Neuronal stem cell (in vitro differentiated cells): ENCODE data around the gene TMEM185A.

Source experiments
- DNase-seq: peaks from one replicate; pipeline ENCODE4 v3.0.0-alpha.2; 2013; ENCODE audit warnings: low spot score
- H2AFZ ChIP-seq: one replicate; pipeline ENCODE4 v1.6.1; 2013; ENCODE audit warnings: mild to moderate bottlenecking, low read length, inconsistent platforms
- H2AK5ac ChIP-seq: 2 replicates; pipeline ENCODE4 v1.6.1; 2013; ENCODE audit warnings: low read depth, mild to moderate bottlenecking, inconsistent platforms, low read length, moderate library complexity, mixed read lengths
- H2BK120ac ChIP-seq: 2 replicates; pipeline ENCODE4 v1.6.1; 2013; ENCODE audit warnings: low read depth, mild to moderate bottlenecking, inconsistent platforms, low read length, moderate library complexity, mixed read lengths
- H2BK12ac ChIP-seq: one replicate; pipeline ENCODE4 v1.6.1; 2013; ENCODE audit warnings: low read length, inconsistent platforms
- H2BK15ac ChIP-seq: 2 replicates; pipeline ENCODE4 v1.6.1; 2013; ENCODE audit warnings: mild to moderate bottlenecking, low read length, inconsistent platforms, mixed read lengths
- H2BK5ac ChIP-seq: one replicate; pipeline ENCODE4 v1.6.1; 2013; ENCODE audit warnings: inconsistent platforms, mild to moderate bottlenecking, low read length, moderate library complexity
- H3K14ac ChIP-seq: one replicate; pipeline ENCODE4 v1.6.1; 2013; ENCODE audit warnings: low read length, inconsistent platforms
- H3K18ac ChIP-seq: 2 replicates; pipeline ENCODE4 v1.6.1; 2013; ENCODE audit warnings: low read length, inconsistent platforms
- H3K23ac ChIP-seq: 2 replicates; pipeline ENCODE4 v1.6.1; 2013; ENCODE audit warnings: low read depth, mild to moderate bottlenecking, mixed read lengths, low read length, inconsistent platforms; ENCODE audit not compliant: poor library complexity
- H3K27ac ChIP-seq: replicated peaks from 3 replicates; pipeline ENCODE4 v1.5.1; 2013; ENCODE audit warnings: low read length, inconsistent platforms
- H3K27me3 ChIP-seq, 3 experiments: 2 replicates each; pipeline ENCODE4 v1.6.1; 2013; ENCODE audit warnings: low read length in 3 of 3, mild to moderate bottlenecking in 2 of 3, inconsistent platforms in 1 of 3, low read depth in 1 of 3, mixed read lengths in 1 of 3, moderate library complexity in 1 of 3; ENCODE audit not compliant: control insufficient read depth in 3 of 3, insufficient read depth in 3 of 3
- H3K36me3 ChIP-seq, 2 donors: replicated peaks in 1 of 2; 2 replicates each; pipeline ENCODE4 v1.6.1; 2013; ENCODE audit warnings: low read length in 2 of 2; ENCODE audit not compliant: control insufficient read depth in 2 of 2, insufficient read depth in 2 of 2
- H3K4ac ChIP-seq: 2 replicates; pipeline ENCODE4 v1.6.1; 2013; ENCODE audit warnings: inconsistent platforms, mild to moderate bottlenecking, low read length, moderate library complexity
- H3K4me1 ChIP-seq, 2 donors: 1 replicate in 1 of 2; 2 replicates in 1 of 2; pipeline ENCODE4 v1.6.1; 2013; ENCODE audit warnings: low read length in 2 of 2, low read depth in 1 of 2; ENCODE audit not compliant: control insufficient read depth in 2 of 2, insufficient read depth in 1 of 2
- H3K4me2 ChIP-seq: one replicate; pipeline ENCODE4 v1.6.1; 2013; ENCODE audit warnings: mild to moderate bottlenecking, low read length, inconsistent platforms; ENCODE audit not compliant: insufficient read depth, poor library complexity, severe bottlenecking
- H3K4me3 ChIP-seq, 2 donors: 2 replicates each; pipeline ENCODE4 v1.5.1; 2013; ENCODE audit warnings: low read length in 2 of 2, mild to moderate bottlenecking in 2 of 2, inconsistent platforms in 1 of 2, moderate library complexity in 1 of 2
- H3K79me1 ChIP-seq: one replicate; pipeline ENCODE4 v1.6.1; 2013; ENCODE audit warnings: low read depth, mild to moderate bottlenecking, inconsistent platforms, low read length, moderate library complexity
- H3K9ac ChIP-seq: one replicate; pipeline ENCODE4 v1.6.1; 2013; ENCODE audit warnings: mild to moderate bottlenecking, low read depth, low read length, inconsistent platforms; ENCODE audit not compliant: poor library complexity
- H3K9me3 ChIP-seq, 2 donors: replicated peaks in 1 of 2; 2 replicates each; pipeline versions ENCODE3 to v1.6.1; 2013; ENCODE audit warnings: low read length in 2 of 2, mild to moderate bottlenecking in 2 of 2, inconsistent platforms in 1 of 2, low read depth in 1 of 2, mixed read lengths in 1 of 2, moderate library complexity in 1 of 2; ENCODE audit not compliant: control insufficient read depth in 2 of 2, insufficient read depth in 1 of 2
- H4K8ac ChIP-seq: one replicate; pipeline ENCODE4 v1.6.1; 2013; ENCODE audit warnings: low read depth, mild to moderate bottlenecking, inconsistent platforms, low read length, moderate library complexity
- H4K91ac ChIP-seq: one replicate; pipeline ENCODE4 v1.6.1; 2013; ENCODE audit warnings: low read length, low read depth, mild to moderate bottlenecking, inconsistent platforms; ENCODE audit not compliant: poor library complexity
- WGBS, 2 donors: extraction: QIAGEN DNeasy Blood & Tissue Kit; methylation state at CpG; one replicate each; pipeline ENCODE4 v1.1.7; 2013; ENCODE audit warnings: missing lambda C conversion rate in 2 of 2, mixed read lengths in 1 of 2; ENCODE audit not compliant: insufficient read length in 2 of 2, insufficient replicate concordance in 1 of 2; ENCODE audit errors: extremely low coverage in 2 of 2; 5-methylcytosine and 5-hydroxymethylcytosine counted together

TMEM185A gene

DNA sequence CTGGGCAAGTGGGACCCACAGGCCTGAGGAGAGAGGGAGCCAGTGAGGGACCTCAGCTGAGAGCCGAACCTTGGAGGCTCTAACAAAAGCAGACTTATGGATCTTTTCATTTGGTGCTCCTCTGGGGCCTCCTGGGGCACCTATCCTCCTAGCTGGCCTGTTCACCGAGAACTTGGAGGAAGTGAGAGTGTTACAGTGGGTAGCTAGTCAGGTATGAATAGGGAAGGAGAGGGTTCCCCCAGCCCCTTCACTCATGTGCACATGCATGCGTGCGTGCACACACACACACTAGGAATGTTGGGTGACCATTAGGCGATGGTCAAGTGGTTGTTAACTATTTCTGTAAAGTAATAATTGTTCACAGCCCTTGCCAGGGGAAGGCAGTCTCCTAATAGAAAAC lies 18.6 kb upstream of the TMEM185A start:
- Histone ChIP-seq H3K4me3 (no peak overlapping the region), H4K8ac (no peak overlapping the region), H2AK5ac (no peak overlapping the region), H3K18ac (no peak overlapping the region), H3K9ac (no peak overlapping the region), H2BK5ac (no peak overlapping the region), H3K27ac (no peak overlapping the region), H2BK12ac (no peak overlapping the region), H3K23ac (no peak overlapping the region), H4K91ac (no peak overlapping the region), H3K4me1 (no peaks in the 10 kb centered on the region), H3K9me3 (no peaks in the 10 kb centered on the region), H2BK120ac (no peak overlapping the region), H3K4ac (no peak overlapping the region), H3K79me1 (no peaks in the 10 kb centered on the region), H3K14ac (no peak overlapping the region), H3K4me2 (no peak overlapping the region), H3K27me3 (peaks cover 0 to 17% (median 0%) of the 10 kb centered on the region in 3 experiments), H2AFZ (no peak overlapping the region), H3K36me3 (no peaks in the 10 kb centered on the region), H2BK15ac (no peak overlapping the region)
- no peak for DNase-seq
- WGBS, 2 donors: no CpG with 5 or more reads among the region's 5 CpGs

GRCh38 chrX:149648932-149649331 lies 17.3 kb upstream of the TMEM185A start:
- DNase-seq: no peak

GRCh38 chrX:149647505-149647904 lies 15.9 kb upstream of the TMEM185A start:
- Histone ChIP-seq H2AK5ac (no peak overlapping the region), H4K8ac (no peak overlapping the region), H3K27me3 (peaks cover 0 to 26% (median 0%) of the 10 kb centered on the region in 3 experiments), H3K9ac (no peak overlapping the region), H2BK5ac (no peak overlapping the region), H3K36me3 (no peaks in the 10 kb centered on the region), H3K27ac (no peak overlapping the region), H3K79me1 (no peaks in the 10 kb centered on the region), H3K4ac (no peak overlapping the region), H2AFZ (no peak overlapping the region), H3K18ac (no peak overlapping the region), H2BK12ac (no peak overlapping the region), H3K4me3 (no peak overlapping the region), H4K91ac (no peak overlapping the region), H2BK120ac (no peak overlapping the region), H3K4me2 (no peak overlapping the region), H3K14ac (no peak overlapping the region), H2BK15ac (no peak overlapping the region), H3K9me3 (no peaks in the 10 kb centered on the region), H3K23ac (no peak overlapping the region), H3K4me1 (no peaks in the 10 kb centered on the region)
- no peak for DNase-seq
- no CpG with 5 or more reads among the region's 6 CpGs for WGBS, 2 donors

More at GRCh38 chrX:149648932-149649331, 17.3 kb upstream of the TMEM185A start:
- no peak overlapping the region for H2BK15ac ChIP-seq
- no peaks in the 10 kb centered on the region for H3K4me1 ChIP-seq
- H2BK5ac ChIP-seq: no peak overlapping the region
- no peak overlapping the region for H3K23ac ChIP-seq
- H3K18ac ChIP-seq: no peak overlapping the region
- peak overlapping the region; percentile 11 for H3K4me2 ChIP-seq
- no CpG with 5 or more reads among the region's 1 CpG for WGBS, 2 donors
- H3K79me1 ChIP-seq: no peaks in the 10 kb centered on the region
- H2BK12ac ChIP-seq: no peak overlapping the region
- H2AFZ ChIP-seq: no peak overlapping the region
- H3K27ac ChIP-seq: no peak overlapping the region
- H3K4ac ChIP-seq: no peak overlapping the region
- no peaks in the 10 kb centered on the region for H3K36me3 ChIP-seq
- no peak overlapping the region for H4K91ac ChIP-seq
- no peak overlapping the region for H3K9ac ChIP-seq
- H3K9me3 ChIP-seq: no peaks in the 10 kb centered on the region
- no peak overlapping the region for H3K14ac ChIP-seq
- no peak overlapping the region for H2BK120ac ChIP-seq
- H2AK5ac ChIP-seq: no peak overlapping the region
- H3K27me3 ChIP-seq: peaks cover 0 to 21% (median 0%) of the 10 kb centered on the region in 3 experiments
- H3K4me3 ChIP-seq: no peak overlapping the region
- H4K8ac ChIP-seq: no peak overlapping the region

GRCh38 chrX:149643496-149643895 lies 11.9 kb upstream of the TMEM185A start:
- Histone ChIP-seq H3K9ac (no peak overlapping the region), H3K4me3 (no peak overlapping the region), H3K9me3 (no peaks in the 10 kb centered on the region), H4K8ac (no peak overlapping the region), H3K36me3 (no peaks in the 10 kb centered on the region), H4K91ac (no peak overlapping the region), H2AK5ac (no peak overlapping the region), H3K4me1 (no peaks in the 10 kb centered on the region), H2BK15ac (no peak overlapping the region), H2BK12ac (no peak overlapping the region), H3K27ac (no peak overlapping the region), H2AFZ (no peak overlapping the region), H3K27me3 (peaks cover 0 to 35% (median 0%) of the 10 kb centered on the region in 3 experiments), H2BK120ac (no peak overlapping the region), H3K18ac (no peak overlapping the region), H3K4ac (no peak overlapping the region), H3K4me2 (no peak overlapping the region), H3K79me1 (no peaks in the 10 kb centered on the region), H2BK5ac (no peak overlapping the region), H3K14ac (no peak overlapping the region), H3K23ac (no peak overlapping the region)
- no peak for DNase-seq
- no CpG with 5 or more reads among the region's 4 CpGs for WGBS, 2 donors
